HepG2 (cell line): ENCODE data around the gene SETSIP.

Experiments
- EZH2 ChIP-seq: conservative IDR thresholded peaks from 2 replicates; pipeline ENCODE4 v1.6.1; 2012; ENCODE audit warnings: mild to moderate bottlenecking, low read depth, low read length, moderate library complexity
- HNRNPK ChIP-seq: fragments of 200-400 bp; formaldehyde crosslinking; IDR thresholded peaks from 2 replicates; pipeline ENCODE4 v1.6.1; 2018; ENCODE audit warnings: low read length, low read depth, moderate library complexity, mild to moderate bottlenecking; ENCODE audit not compliant: poor library complexity, severe bottlenecking
- JUN ChIP-seq: sonication (generic); formaldehyde crosslinking; IDR thresholded peaks from 2 replicates; pipeline ENCODE4 v1.4.0; 2020; ENCODE audit warnings: mild to moderate bottlenecking, missing genetic modification reagents
- MAFK ChIP-seq, 2 experiments: IDR thresholded peaks in 1 of 2; conservative IDR thresholded peaks in 1 of 2; 2 replicates each; pipeline ENCODE4 v1.6.1; 2011; ENCODE audit warnings: improper control_type of control experiment in 2 of 2, low read length in 2 of 2
- PHF8 ChIP-seq: sonication (generic); formaldehyde crosslinking; IDR thresholded peaks from 2 replicates; pipeline ENCODE4 v1.5.0; 2020; ENCODE audit warnings: missing genetic modification reagents
- POLR2AphosphoS5 ChIP-seq: IDR thresholded peaks from 2 replicates; pipeline ENCODE4 v1.6.1; 2012; ENCODE audit warnings: low read depth, low read length
- TAF1 ChIP-seq: sonication (generic); formaldehyde crosslinking; IDR thresholded peaks from 2 replicates; pipeline ENCODE4 v1.4.0; 2020; ENCODE audit warnings: missing genetic modification reagents
- YEATS4 ChIP-seq: sonication (generic); formaldehyde crosslinking; IDR thresholded peaks from 2 replicates; pipeline ENCODE4 v1.4.0; 2020; ENCODE audit warnings: missing genetic modification reagents, borderline replicate concordance
- ZFP41 ChIP-seq: sonication (generic); formaldehyde crosslinking; IDR thresholded peaks from 2 replicates; pipeline ENCODE4 v1.4.0; 2020; ENCODE audit warnings: mild to moderate bottlenecking, missing genetic modification reagents, borderline replicate concordance
- ZNF563 ChIP-seq: sonication (generic); formaldehyde crosslinking; IDR thresholded peaks from 2 replicates; pipeline ENCODE4 v1.8.0; 2022; ENCODE audit warnings: mild to moderate bottlenecking, moderate library complexity, missing genetic modification reagents
- TF ChIP-seq, protein P1 (sequence below): sonication (generic); formaldehyde crosslinking; IDR thresholded peaks from 2 replicates; pipeline ENCODE4 v1.5.0; 2020; ENCODE audit warnings: mild to moderate bottlenecking, missing genetic modification reagents, moderate library complexity
- TF ChIP-seq, protein P2 (sequence below): sonication (generic); formaldehyde crosslinking; IDR thresholded peaks from 2 replicates; pipeline ENCODE4 v1.5.0; 2020; ENCODE audit warnings: mild to moderate bottlenecking, missing genetic modification reagents

DNA sequence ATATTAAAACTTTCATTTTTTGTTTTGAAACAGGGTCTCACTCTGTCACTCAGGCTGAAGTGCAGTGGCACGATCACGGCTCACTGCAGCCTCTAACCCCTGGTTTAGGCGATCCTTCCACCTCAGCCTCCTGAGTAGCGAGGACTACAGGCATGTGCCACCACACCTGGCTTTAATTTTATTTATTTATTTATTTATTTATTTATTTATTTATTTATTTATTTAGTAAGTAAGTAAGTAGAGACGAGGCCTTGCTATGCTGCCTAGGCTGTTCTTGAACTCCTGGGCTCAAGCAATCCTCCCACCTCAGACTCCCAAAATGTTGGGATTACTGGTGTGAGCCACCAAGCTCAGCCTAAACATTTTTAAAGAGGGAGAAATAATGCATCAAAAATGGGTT lies 1.2 kb upstream of the SETSIP start:
- TF ChIP-seq ZNF563 (no peak), TAF1 (CRISPR knock-in tag) (no peak), POLR2AphosphoS5 (no peak), MAFK (conservative IDR thresholded peaks at IDR 0.05 in 1 of 2, IDR thresholded peaks at IDR 0.05 in 1 of 2; ENCODE audit: low read length in 2 of 2) (no peak), PHF8 (CRISPR knock-in tag) (no peak), HNRNPK (no peak), ZFP41 (CRISPR knock-in tag) (no peak), EZH2 (no peak), JUN (CRISPR knock-in tag) (no peak), YEATS4 (no peak)
- TF ChIP-seq, protein P1, sequence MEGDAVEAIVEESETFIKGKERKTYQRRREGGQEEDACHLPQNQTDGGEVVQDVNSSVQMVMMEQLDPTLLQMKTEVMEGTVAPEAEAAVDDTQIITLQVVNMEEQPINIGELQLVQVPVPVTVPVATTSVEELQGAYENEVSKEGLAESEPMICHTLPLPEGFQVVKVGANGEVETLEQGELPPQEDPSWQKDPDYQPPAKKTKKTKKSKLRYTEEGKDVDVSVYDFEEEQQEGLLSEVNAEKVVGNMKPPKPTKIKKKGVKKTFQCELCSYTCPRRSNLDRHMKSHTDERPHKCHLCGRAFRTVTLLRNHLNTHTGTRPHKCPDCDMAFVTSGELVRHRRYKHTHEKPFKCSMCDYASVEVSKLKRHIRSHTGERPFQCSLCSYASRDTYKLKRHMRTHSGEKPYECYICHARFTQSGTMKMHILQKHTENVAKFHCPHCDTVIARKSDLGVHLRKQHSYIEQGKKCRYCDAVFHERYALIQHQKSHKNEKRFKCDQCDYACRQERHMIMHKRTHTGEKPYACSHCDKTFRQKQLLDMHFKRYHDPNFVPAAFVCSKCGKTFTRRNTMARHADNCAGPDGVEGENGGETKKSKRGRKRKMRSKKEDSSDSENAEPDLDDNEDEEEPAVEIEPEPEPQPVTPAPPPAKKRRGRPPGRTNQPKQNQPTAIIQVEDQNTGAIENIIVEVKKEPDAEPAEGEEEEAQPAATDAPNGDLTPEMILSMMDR (CRISPR knock-in tag) = no peak
- TF ChIP-seq, protein P2, sequence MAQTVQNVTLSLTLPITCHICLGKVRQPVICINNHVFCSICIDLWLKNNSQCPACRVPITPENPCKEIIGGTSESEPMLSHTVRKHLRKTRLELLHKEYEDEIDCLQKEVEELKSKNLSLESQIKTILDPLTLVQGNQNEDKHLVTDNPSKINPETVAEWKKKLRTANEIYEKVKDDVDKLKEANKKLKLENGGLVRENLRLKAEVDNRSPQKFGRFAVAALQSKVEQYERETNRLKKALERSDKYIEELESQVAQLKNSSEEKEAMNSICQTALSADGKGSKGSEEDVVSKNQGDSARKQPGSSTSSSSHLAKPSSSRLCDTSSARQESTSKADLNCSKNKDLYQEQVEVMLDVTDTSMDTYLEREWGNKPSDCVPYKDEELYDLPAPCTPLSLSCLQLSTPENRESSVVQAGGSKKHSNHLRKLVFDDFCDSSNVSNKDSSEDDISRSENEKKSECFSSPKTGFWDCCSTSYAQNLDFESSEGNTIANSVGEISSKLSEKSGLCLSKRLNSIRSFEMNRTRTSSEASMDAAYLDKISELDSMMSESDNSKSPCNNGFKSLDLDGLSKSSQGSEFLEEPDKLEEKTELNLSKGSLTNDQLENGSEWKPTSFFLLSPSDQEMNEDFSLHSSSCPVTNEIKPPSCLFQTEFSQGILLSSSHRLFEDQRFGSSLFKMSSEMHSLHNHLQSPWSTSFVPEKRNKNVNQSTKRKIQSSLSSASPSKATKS (CRISPR knock-in tag) = no peak
